ENCODE data around the gene CDS2.

CDS2 gene

GRCh38 chr20:5146871-5147592, 20.2 kb downstream of the CDS2 start:
- POLR2A ChIA-PET, result interaction anchor here (0.6 to 0.8 kb wide), 2 partner anchors 21 to 45 kb away, joined by 3 to 4 read pairs; no protein-coding TSS in a partner anchor
- TF ChIP-seq, protein P1, sequence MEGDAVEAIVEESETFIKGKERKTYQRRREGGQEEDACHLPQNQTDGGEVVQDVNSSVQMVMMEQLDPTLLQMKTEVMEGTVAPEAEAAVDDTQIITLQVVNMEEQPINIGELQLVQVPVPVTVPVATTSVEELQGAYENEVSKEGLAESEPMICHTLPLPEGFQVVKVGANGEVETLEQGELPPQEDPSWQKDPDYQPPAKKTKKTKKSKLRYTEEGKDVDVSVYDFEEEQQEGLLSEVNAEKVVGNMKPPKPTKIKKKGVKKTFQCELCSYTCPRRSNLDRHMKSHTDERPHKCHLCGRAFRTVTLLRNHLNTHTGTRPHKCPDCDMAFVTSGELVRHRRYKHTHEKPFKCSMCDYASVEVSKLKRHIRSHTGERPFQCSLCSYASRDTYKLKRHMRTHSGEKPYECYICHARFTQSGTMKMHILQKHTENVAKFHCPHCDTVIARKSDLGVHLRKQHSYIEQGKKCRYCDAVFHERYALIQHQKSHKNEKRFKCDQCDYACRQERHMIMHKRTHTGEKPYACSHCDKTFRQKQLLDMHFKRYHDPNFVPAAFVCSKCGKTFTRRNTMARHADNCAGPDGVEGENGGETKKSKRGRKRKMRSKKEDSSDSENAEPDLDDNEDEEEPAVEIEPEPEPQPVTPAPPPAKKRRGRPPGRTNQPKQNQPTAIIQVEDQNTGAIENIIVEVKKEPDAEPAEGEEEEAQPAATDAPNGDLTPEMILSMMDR (IDR thresholded peaks at IDR 0.05; ENCODE audit: control extremely low read depth, extremely low read depth, low read depth, missing control alignments), result no peak
- no peak for DNase-seq (ENCODE audit: extremely low spot score)
- CTCF ChIA-PET, result interaction anchor here (0.9 to 4.1 kb wide), 11 partner anchors 8 to 76 kb away, joined by 3 to 23 read pairs (median 4); partner anchors contain the start of gene CDS2

- POLR2A ChIA-PET, result no interaction called here
Measured at GRCh38 chr20:5148581-5148980, 21.8 kb downstream of the CDS2 start.

DNA sequence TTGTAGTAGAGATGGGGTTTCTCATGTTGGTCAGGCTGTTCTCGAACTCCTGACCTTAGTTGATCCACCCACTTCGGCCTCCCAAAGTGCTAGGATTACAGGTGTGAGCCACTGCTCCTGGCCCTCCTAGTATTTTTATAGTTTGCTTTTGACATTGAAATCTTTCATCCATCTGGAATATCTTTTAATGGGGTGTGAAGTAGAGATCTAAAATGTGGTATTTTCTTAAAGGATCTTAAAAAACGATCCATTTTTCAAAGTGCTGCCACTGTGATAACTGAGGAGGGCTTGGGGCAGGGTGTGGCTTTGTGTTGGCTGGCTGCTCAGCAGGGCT, 23.1 kb downstream of the CDS2 start:
- ChIA-PET POLR2A (no interaction called here), CTCF (no interaction called here)
- DNase-seq (ENCODE audit: extremely low spot score), result no peak
- TF ChIP-seq, protein P1 (IDR thresholded peaks at IDR 0.05; ENCODE audit: control extremely low read depth, extremely low read depth, low read depth, missing control alignments), result no peak

More at GRCh38 chr20:5148581-5148980, 21.8 kb downstream of the CDS2 start:
- TF ChIP-seq, protein P1 (IDR thresholded peaks at IDR 0.05; ENCODE audit: control extremely low read depth, extremely low read depth, low read depth, missing control alignments), result no peak
- CTCF ChIA-PET, result no interaction called here
- no peak for DNase-seq (ENCODE audit: extremely low spot score)

- POLR2A ChIA-PET, result no interaction called here
- TF ChIP-seq, protein P1 (IDR thresholded peaks at IDR 0.05; ENCODE audit: control extremely low read depth, extremely low read depth, low read depth, missing control alignments), result no peak
- no peak for DNase-seq (ENCODE audit: extremely low spot score)
- CTCF ChIA-PET, result no interaction called here
Measured at GRCh38 chr20:5150226-5151076, 23.6 kb downstream of the CDS2 start.

GRCh38 chr20:5153152-5153467, 26.3 kb downstream of the CDS2 start:
- ChIA-PET CTCF (interaction anchor here (0.8 to 1.5 kb wide), 5 partner anchors 14 to 39 kb away, joined by 3 to 7 read pairs (median 3); partner anchors contain the start of gene CDS2), POLR2A (no interaction called here)

More at GRCh38 chr20:5153152-5153467, 26.3 kb downstream of the CDS2 start:
- no peak for DNase-seq (ENCODE audit: extremely low spot score)
- TF ChIP-seq, protein P1 (IDR thresholded peaks at IDR 0.05; ENCODE audit: control extremely low read depth, extremely low read depth, low read depth, missing control alignments), result no peak

Measured in GM10248 (cell line).